Measurements from ENCODE around the gene SCMH1. TPM values are rescaled to one million over a fixed set of nuclear protein-coding genes. Genes with fewer than 3 reads are reported as not detected.

The SCMH1 gene
- total RNA-seq, 1 experiment from 2014 or later = 55.9 TPM

GRCh38 chr1:41097105-41097504 lies 145.0 kb downstream of the SCMH1 start:
- H3K9me3 Mint-ChIP-seq (ENCODE audit: unreplicated experiment) = no peaks in the 10 kb centered on the region
- TF ChIP-seq CTCF (IDR thresholded peaks at IDR 0.05; ENCODE audit: unreplicated experiment) = no peak
- peaks cover 4% of the 10 kb centered on the region for H3K4me1 Mint-ChIP-seq (ENCODE audit: insufficient read depth, unreplicated experiment)
- H3K4me3 Mint-ChIP-seq (ENCODE audit: unreplicated experiment) = no peak overlapping the region
- DNase-seq (ENCODE audit: unreplicated experiment) = no peak
- H3K36me3 Mint-ChIP-seq (ENCODE audit: insufficient read depth, unreplicated experiment) = no peaks in the 10 kb centered on the region
- ChIA-PET POLR2A (interaction anchor here (0.6 to 2.6 kb wide), 2 partner anchors 12 to 26 kb away, joined by 3 to 15 read pairs; no protein-coding TSS in a partner anchor), CTCF (no interaction called here)
- BruUV-seq (replicated peaks) = no TSS peak
- intact Hi-C loops (cut with micrococcal nuclease) = no loop called here
- H3K27me3 Mint-ChIP-seq (ENCODE audit: insufficient read depth, unreplicated experiment) = no peaks in the 10 kb centered on the region
- no peak overlapping the region for H3K27ac Mint-ChIP-seq (ENCODE audit: low read depth, unreplicated experiment)

DNA sequence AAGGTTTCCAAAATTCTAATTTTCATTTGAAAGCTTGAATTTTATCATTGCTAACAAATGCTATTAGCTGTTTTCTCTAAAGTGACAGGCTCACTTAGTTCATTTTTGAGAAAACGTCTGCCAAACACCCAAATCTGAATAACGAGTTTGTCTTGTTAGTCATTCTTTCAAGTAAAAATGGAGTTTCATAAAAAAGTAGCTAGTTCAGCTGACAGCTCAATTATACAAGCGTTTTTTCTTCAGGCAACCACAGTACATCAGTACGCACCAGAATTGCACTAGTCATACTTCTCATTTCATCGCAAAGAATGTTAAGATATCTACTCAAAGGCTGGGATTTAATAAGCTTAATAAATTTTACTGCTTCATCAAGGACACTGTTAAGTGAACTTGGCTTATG lies 148.3 kb downstream of the SCMH1 start:
- no peak for DNase-seq (ENCODE audit: unreplicated experiment)
- intact Hi-C loops (cut with micrococcal nuclease) = no loop called here
- Mint-ChIP-seq H3K27me3 (ENCODE audit: insufficient read depth, unreplicated experiment) (no peaks in the 10 kb centered on the region), H3K4me1 (ENCODE audit: insufficient read depth, unreplicated experiment) (no peaks in the 10 kb centered on the region), H3K4me3 (ENCODE audit: unreplicated experiment) (no peak overlapping the region), H3K36me3 (ENCODE audit: insufficient read depth, unreplicated experiment) (peaks cover 4% of the 10 kb centered on the region), H3K27ac (ENCODE audit: low read depth, unreplicated experiment) (no peak overlapping the region), H3K9me3 (ENCODE audit: unreplicated experiment) (no peaks in the 10 kb centered on the region)
- no peak for TF ChIP-seq CTCF (IDR thresholded peaks at IDR 0.05; ENCODE audit: unreplicated experiment)
- no TSS peak for BruUV-seq (replicated peaks)
- CTCF ChIA-PET = interaction anchor here (1.1 kb wide), 1 partner anchor 30 kb away, joined by 3 read pairs; no protein-coding TSS in a partner anchor
- POLR2A ChIA-PET = interaction anchor here (0.7 kb wide), 1 partner anchor 15 kb away, joined by 3 read pairs; no protein-coding TSS in a partner anchor

DNA sequence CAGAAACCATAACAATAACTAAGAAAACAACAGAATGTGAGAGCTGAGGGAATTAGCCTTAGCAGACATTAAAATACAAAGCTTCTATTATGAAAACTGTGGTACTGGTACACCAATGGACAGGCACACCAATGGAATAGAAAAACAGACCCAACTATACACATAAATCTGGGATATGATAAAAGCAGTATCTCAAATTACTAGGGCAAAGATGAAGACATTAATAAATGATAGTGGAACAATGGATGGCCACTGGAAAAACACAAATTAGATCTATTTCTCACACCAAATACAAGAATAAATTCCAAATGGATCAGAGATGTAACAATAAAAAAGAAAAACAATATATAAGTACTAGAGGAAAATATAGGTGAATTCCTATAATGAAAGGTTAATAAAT lies 155.2 kb downstream of the SCMH1 start:
- TF ChIP-seq CTCF (IDR thresholded peaks at IDR 0.05; ENCODE audit: unreplicated experiment) = no peak
- ChIA-PET CTCF (interaction anchor here (0.6 to 0.7 kb wide), 3 partner anchors 8 to 133 kb away, joined by 3 to 5 read pairs (median 4); no protein-coding TSS in a partner anchor), POLR2A (interaction anchor here (0.6 kb wide), 1 partner anchor 50 kb away, joined by 3 read pairs; no protein-coding TSS in a partner anchor)
- Mint-ChIP-seq H3K27ac (ENCODE audit: low read depth, unreplicated experiment) (no peak overlapping the region), H3K4me3 (ENCODE audit: unreplicated experiment) (no peak overlapping the region), H3K27me3 (ENCODE audit: insufficient read depth, unreplicated experiment) (no peaks in the 10 kb centered on the region), H3K4me1 (ENCODE audit: insufficient read depth, unreplicated experiment) (no peaks in the 10 kb centered on the region), H3K36me3 (ENCODE audit: insufficient read depth, unreplicated experiment) (peaks cover 4% of the 10 kb centered on the region), H3K9me3 (ENCODE audit: unreplicated experiment) (no peaks in the 10 kb centered on the region)
- no TSS peak for BruUV-seq (replicated peaks)
- DNase-seq (ENCODE audit: unreplicated experiment) = no peak
- intact Hi-C loops (cut with micrococcal nuclease) = no loop called here

GRCh38 chr1:41078616-41079015 lies 163.5 kb downstream of the SCMH1 start:
- intact Hi-C loops (cut with micrococcal nuclease) = no loop called here
- CTCF ChIA-PET = no interaction called here
- TF ChIP-seq CTCF (IDR thresholded peaks at IDR 0.05; ENCODE audit: unreplicated experiment) = no peak
- BruUV-seq (replicated peaks) = no TSS peak
- POLR2A ChIA-PET = no interaction called here
- H3K27ac Mint-ChIP-seq (ENCODE audit: low read depth, unreplicated experiment) = no peak overlapping the region
- peaks cover 15% of the 10 kb centered on the region for H3K9me3 Mint-ChIP-seq (ENCODE audit: unreplicated experiment)
- peaks cover 9% of the 10 kb centered on the region for H3K36me3 Mint-ChIP-seq (ENCODE audit: insufficient read depth, unreplicated experiment)
- H3K4me1 Mint-ChIP-seq (ENCODE audit: insufficient read depth, unreplicated experiment) = peaks cover 5% of the 10 kb centered on the region
- H3K27me3 Mint-ChIP-seq (ENCODE audit: insufficient read depth, unreplicated experiment) = no peaks in the 10 kb centered on the region
- no peak for DNase-seq (ENCODE audit: unreplicated experiment)
- no peak overlapping the region for H3K4me3 Mint-ChIP-seq (ENCODE audit: unreplicated experiment)
